Thyroid gland (tissue), 4 donors: ENCODE measurements around the gene SLC25A26. TPM values are rescaled to one million over a fixed set of nuclear protein-coding genes. Genes with fewer than 3 reads are reported as not detected.

Experiments
- DNase-seq, 2 donors: peaks; one replicate each; pipeline ENCODE4 v3.0.0-alpha.2; 2019
- H3K27ac ChIP-seq, 3 donors: fragments of 200-600 bp; sonication (generic); 1 replicate in 2 of 3; 2 replicates in 1 of 3; pipeline ENCODE4 v1.5.1; 2016 to 2019; ENCODE audit warnings: mild to moderate bottlenecking in 1 of 3, moderate library complexity in 1 of 3
- H3K27me3 ChIP-seq: fragments of 200-600 bp; sonication (generic); one replicate; pipeline ENCODE4 v1.5.1; 2019
- H3K36me3 ChIP-seq, 2 donors: fragments of 200-600 bp; sonication (generic); one replicate each; pipeline ENCODE4 v1.5.1; 2016 to 2019
- H3K4me1 ChIP-seq, 2 donors: fragments of 200-600 bp; sonication (generic); one replicate each; pipeline ENCODE4 v1.5.1; 2017 to 2019
- H3K4me3 ChIP-seq, 3 donors: fragments of 200-600 bp; sonication (generic); replicated peaks in 1 of 3; 1 replicate in 2 of 3; 2 replicates in 1 of 3; pipeline ENCODE4 v1.5.1; 2016; ENCODE audit warnings: mild to moderate bottlenecking in 1 of 3
- H3K9me3 ChIP-seq: fragments of 200-600 bp; sonication (generic); one replicate; pipeline ENCODE4 v1.5.1; 2017
- POLR2A ChIP-seq, 2 donors: fragments of 450-650 bp; IDR thresholded peaks; one replicate each; pipeline ENCODE4 v1.6.1; 2017; ENCODE audit warnings: antibody characterized with exemption in 2 of 2, mild to moderate bottlenecking in 2 of 2, moderate library complexity in 1 of 2
- WGBS, 2 donors: methylation state at CpG; one replicate each; pipeline ENCODE4 v1.1.5; 2017; 5-methylcytosine and 5-hydroxymethylcytosine counted together
- intact Hi-C: fragments of 100-400 bp; cut with DNase I; formaldehyde crosslinking; loops from one replicate; pipeline ENCODE4 v1.15.1; 2023
- total RNA-seq, 4 donors: library from RNA; depleted of rRNA; stranded (reverse); fragments of >200 nt; gene quantifications; one replicate each; pipeline ENCODE4 v1.2.3, GENCODE V29; 2016
- TF ChIP-seq, protein P1 (sequence below), 6 experiments: fragments of 200-600 bp in 3 of 6; fragments of 450-650 bp in 3 of 6; sonication (generic) in 3 of 6; IDR thresholded peaks; one replicate each; pipeline ENCODE4 v1.5.1; 2016 to 2019; ENCODE audit warnings: antibody characterized with exemption in 6 of 6, mild to moderate bottlenecking in 2 of 6, inconsistent platforms in 1 of 6, moderate library complexity in 1 of 6

SLC25A26 gene
- total RNA-seq, 4 donors from 2014 or later, result 30.9 to 34.7 (median 32.4) TPM

DNA sequence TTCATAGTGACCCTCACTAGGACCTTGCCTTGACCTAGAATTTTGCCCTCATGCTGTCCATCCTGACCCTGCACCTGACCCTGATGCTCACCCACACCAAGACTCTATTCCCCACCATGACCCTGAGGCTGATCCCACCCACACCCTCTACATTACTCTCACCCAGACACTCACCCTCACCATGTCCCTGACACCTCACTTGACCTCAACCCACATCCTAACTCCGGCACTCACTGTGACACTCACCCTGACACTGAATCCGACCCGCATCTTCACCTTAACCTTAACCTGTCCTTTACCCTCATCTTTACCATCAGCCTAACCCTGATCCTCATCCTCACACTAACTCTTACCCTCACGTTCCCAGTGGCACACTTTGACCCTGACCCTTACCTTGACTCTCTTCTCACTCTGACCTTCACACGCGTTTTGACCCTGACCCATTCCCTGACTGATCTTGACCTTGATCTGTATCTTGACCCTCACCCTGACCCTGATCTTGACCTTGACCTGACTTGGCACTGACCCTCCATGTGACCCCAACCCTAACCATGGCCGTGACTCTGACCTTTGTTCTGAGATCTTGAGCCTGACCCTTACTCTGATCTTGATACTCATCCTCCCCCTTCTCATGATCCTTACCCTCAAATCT lies 22.2 kb upstream of the SLC25A26 start:
- WGBS, 2 donors, result 92 to 93% methylated on average over 7 of the region's 7 CpGs

DNA sequence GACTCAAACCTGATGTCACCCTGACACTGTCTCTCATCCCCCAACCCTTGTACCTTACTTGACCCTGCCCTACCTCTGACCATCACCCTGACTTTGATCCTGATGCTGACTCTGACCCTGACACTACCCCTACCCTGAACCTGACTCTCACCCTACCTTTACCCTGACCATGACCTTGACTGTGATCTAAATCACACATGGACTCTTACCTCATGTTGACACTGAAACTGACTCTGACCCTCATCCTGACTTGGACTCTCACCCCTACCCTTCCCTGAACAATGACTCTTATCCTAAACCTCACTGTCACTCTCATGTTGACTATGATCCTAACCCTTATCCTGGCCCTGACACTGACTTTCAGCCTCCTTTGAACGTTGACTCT lies 21.7 kb upstream of the SLC25A26 start:
- TF ChIP-seq POLR2A (IDR thresholded peaks at IDR 0.05), result no peak
- TF ChIP-seq, protein P1, sequence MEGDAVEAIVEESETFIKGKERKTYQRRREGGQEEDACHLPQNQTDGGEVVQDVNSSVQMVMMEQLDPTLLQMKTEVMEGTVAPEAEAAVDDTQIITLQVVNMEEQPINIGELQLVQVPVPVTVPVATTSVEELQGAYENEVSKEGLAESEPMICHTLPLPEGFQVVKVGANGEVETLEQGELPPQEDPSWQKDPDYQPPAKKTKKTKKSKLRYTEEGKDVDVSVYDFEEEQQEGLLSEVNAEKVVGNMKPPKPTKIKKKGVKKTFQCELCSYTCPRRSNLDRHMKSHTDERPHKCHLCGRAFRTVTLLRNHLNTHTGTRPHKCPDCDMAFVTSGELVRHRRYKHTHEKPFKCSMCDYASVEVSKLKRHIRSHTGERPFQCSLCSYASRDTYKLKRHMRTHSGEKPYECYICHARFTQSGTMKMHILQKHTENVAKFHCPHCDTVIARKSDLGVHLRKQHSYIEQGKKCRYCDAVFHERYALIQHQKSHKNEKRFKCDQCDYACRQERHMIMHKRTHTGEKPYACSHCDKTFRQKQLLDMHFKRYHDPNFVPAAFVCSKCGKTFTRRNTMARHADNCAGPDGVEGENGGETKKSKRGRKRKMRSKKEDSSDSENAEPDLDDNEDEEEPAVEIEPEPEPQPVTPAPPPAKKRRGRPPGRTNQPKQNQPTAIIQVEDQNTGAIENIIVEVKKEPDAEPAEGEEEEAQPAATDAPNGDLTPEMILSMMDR (IDR thresholded peaks at IDR 0.05), result no peak
- Histone ChIP-seq H3K9me3 (no peaks in the 10 kb centered on the region), H3K27me3 (no peaks in the 10 kb centered on the region), H3K4me1 (no peaks in the 10 kb centered on the region), H3K27ac (no peak overlapping the region), H3K4me3 (no peak overlapping the region), H3K36me3 (no peaks in the 10 kb centered on the region)
- no peak for DNase-seq
- intact Hi-C loops, result no loop called here
- WGBS, 2 donors, result 76% methylated on average over 1 of the region's 1 CpG

More for the DNA sequence above, 22.2 kb upstream of the SLC25A26 start:
- no peak overlapping the region for H3K4me3 ChIP-seq
- H3K9me3 ChIP-seq, result no peaks in the 10 kb centered on the region
- DNase-seq, result no peak
- intact Hi-C loops, result no loop called here
- H3K27me3 ChIP-seq, result no peaks in the 10 kb centered on the region
- H3K4me1 ChIP-seq, result no peaks in the 10 kb centered on the region
- no peaks in the 10 kb centered on the region for H3K36me3 ChIP-seq
- no peak overlapping the region for H3K27ac ChIP-seq
- TF ChIP-seq POLR2A (IDR thresholded peaks at IDR 0.05), result no peak
- TF ChIP-seq, protein P1 (IDR thresholded peaks at IDR 0.05), result no peak

DNA sequence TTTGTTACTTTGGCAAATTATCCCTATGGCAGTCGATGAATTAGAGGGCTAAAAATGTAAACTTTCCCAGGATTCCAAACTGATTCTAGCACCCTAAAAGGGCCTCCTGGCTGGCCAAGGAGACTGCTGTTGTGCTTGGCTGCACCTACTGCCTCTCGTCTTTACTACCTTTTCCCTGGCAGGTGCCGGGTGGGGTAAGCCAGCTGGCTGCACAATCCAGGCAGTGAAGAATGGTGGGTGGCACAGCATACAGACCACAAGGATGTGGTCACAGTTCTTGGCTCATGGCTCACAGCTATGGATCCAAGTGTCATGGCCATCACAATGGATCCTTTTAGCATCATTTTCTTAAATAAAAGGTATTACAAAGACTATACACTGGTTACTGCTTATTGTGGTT lies 20.7 kb upstream of the SLC25A26 start:
- no peak for TF ChIP-seq POLR2A (IDR thresholded peaks at IDR 0.05)
- TF ChIP-seq, protein P1 (IDR thresholded peaks at IDR 0.05), result no peak
- Histone ChIP-seq H3K36me3 (no peaks in the 10 kb centered on the region), H3K27me3 (no peaks in the 10 kb centered on the region), H3K4me1 (no peaks in the 10 kb centered on the region), H3K4me3 (no peak overlapping the region), H3K9me3 (no peaks in the 10 kb centered on the region), H3K27ac (no peak overlapping the region)
- 33 to 47% methylated on average over 3 of the region's 3 CpGs for WGBS, 2 donors
- DNase-seq, result no peak
- intact Hi-C loops, result no loop called here

DNA sequence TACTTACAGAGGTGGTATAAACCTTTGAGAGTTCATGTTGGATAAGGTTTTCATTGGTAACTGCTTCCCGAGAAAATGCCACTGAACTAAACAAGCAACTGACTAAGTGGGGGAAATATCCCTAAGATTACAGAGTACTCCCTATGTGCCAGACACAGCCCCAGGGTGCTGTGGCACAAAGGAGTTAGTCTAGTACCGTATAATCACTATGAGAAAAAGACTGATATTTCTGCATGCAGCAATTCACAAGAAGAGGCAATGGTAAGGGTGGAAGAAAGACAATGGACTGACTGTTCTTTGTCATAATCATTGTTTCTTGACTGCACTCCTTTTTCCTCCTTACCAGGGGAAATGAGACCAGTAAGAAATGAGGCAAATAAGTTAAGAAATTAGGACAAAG lies 20.0 kb upstream of the SLC25A26 start:
- DNase-seq, result no peak
- 82 to 83% methylated on average over 2 of the region's 2 CpGs for WGBS, 2 donors
- intact Hi-C loops, result no loop called here

DNA sequence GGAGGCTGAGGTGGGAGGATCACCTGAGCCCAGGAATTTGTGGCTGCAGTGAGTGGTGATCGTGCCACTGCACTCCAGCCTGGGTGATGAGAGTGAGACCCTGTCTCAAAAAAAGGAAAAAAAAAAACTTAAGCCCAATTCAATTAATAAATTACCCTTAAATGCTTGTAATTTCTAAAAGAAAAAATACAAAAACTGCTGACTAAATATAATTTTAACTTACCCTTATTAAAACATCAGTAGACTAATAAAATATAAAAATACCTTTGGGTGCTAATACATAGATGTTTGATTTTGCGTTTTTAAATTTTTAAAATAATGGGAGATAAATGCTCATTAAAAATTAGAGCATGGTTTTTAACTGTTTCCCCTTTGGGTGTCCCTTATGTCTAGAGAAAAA lies 17.5 kb upstream of the SLC25A26 start:
- TF ChIP-seq, protein P1 (IDR thresholded peaks at IDR 0.05), result no peak
- no peak for TF ChIP-seq POLR2A (IDR thresholded peaks at IDR 0.05)
- H3K36me3 ChIP-seq, result no peaks in the 10 kb centered on the region
- no peak for DNase-seq
- H3K4me3 ChIP-seq, result no peak overlapping the region
- 74 to 85% methylated on average over 2 of the region's 2 CpGs for WGBS, 2 donors
- intact Hi-C loops, result no loop called here
- no peaks in the 10 kb centered on the region for H3K9me3 ChIP-seq
- H3K4me1 ChIP-seq, result no peaks in the 10 kb centered on the region
- H3K27ac ChIP-seq, result no peak overlapping the region
- H3K27me3 ChIP-seq, result no peaks in the 10 kb centered on the region

More for the DNA sequence above, 20.0 kb upstream of the SLC25A26 start:
- TF ChIP-seq, protein P1 (IDR thresholded peaks at IDR 0.05), result no peak
- no peak for TF ChIP-seq POLR2A (IDR thresholded peaks at IDR 0.05)
- Histone ChIP-seq H3K27me3 (no peaks in the 10 kb centered on the region), H3K27ac (no peak overlapping the region), H3K9me3 (no peaks in the 10 kb centered on the region), H3K4me3 (no peak overlapping the region), H3K4me1 (no peaks in the 10 kb centered on the region), H3K36me3 (no peaks in the 10 kb centered on the region)
